ENCODE data around the gene KRTAP10-1. TPM values are rescaled to one million over a fixed set of nuclear protein-coding genes. Genes with fewer than 3 reads are reported as not detected.

The KRTAP10-1 gene
- total RNA-seq, 1 experiment from 2014 or later: not detected

GRCh38 chr21:44530903-44531605 is 8.9 kb downstream of the KRTAP10-1 start (continued):
- TF ChIP-seq ZBTB21 (CRISPR knock-in tag; IDR thresholded peaks at IDR 0.05; ENCODE audit: borderline replicate concordance) (no peak), ZNF396 (CRISPR knock-in tag; IDR thresholded peaks at IDR 0.05; ENCODE audit: borderline replicate concordance) (no peak), PRDM15 (CRISPR knock-in tag; IDR thresholded peaks at IDR 0.05) (no peak), AFF4 (CRISPR knock-in tag; IDR thresholded peaks at IDR 0.05; ENCODE audit: borderline replicate concordance) (no peak), CDX4 (CRISPR knock-in tag; IDR thresholded peaks at IDR 0.05; ENCODE audit: borderline replicate concordance) (no peak)

- Mint-ChIP-seq H3K4me1 (peaks cover 2% of the 10 kb centered on the region; the same call in 1 of the 2 replicates), H3K27ac (no peak overlapping the region), H3K27me3 (ENCODE audit: low read depth) (no peaks in the 10 kb centered on the region), H3K9me3 (peaks cover 7% of the 10 kb centered on the region), H3K4me3 (no peak overlapping the region), H3K36me3 (0 out of 2 replicates have a peak, but pooled peaks cover 2% of the 10 kb centered on the region)
- ChIA-PET CTCF (interaction anchor here (1.5 to 3.3 kb wide), 2 partner anchors 20 to 88 kb away, joined by 4 to 13 read pairs; no protein-coding TSS in a partner anchor), POLR2A (interaction anchor here (1.1 kb wide), 1 partner anchor 9 kb away, joined by 3 read pairs; no protein-coding TSS in a partner anchor)
- no peak for ATAC-seq
- DNase-seq (ENCODE audit: low spot score): no peak
- TF ChIP-seq NR1H2 (CRISPR knock-in tag; IDR thresholded peaks at IDR 0.05): no peak
- no peak for TF ChIP-seq NFYB (CRISPR knock-in tag; conservative IDR thresholded peaks at IDR 0.05; ENCODE audit: low read depth)
- TF ChIP-seq JUN (CRISPR knock-in tag; IDR thresholded peaks at IDR 0.05): no peak
- TF ChIP-seq ATF1 (CRISPR knock-in tag; IDR thresholded peaks at IDR 0.05): no peak
- TF ChIP-seq HMGA2 (CRISPR knock-in tag; IDR thresholded peaks at IDR 0.05): no peak
- no peak for TF ChIP-seq USF1 (CRISPR knock-in tag; IDR thresholded peaks at IDR 0.05)
- no peak for TF ChIP-seq KAT7 (CRISPR knock-in tag; IDR thresholded peaks at IDR 0.05; ENCODE audit: borderline replicate concordance)
- no peak for TF ChIP-seq ZNF425 (CRISPR knock-in tag; conservative IDR thresholded peaks at IDR 0.05)
- TF ChIP-seq SOX15 (CRISPR knock-in tag; IDR thresholded peaks at IDR 0.05): no peak
Measured at GRCh38 chr21:44530221-44530902, 9.6 kb downstream of the KRTAP10-1 start.

Measured in WTC11 (cell line).